WTC11 (cell line): ENCODE data around the gene BCAT1. TPM values are rescaled to one million over a fixed set of nuclear protein-coding genes. Genes with fewer than 3 reads are reported as not detected.

Experiments
- ATAC-seq: fragments of 200-7000 bp; cut with Tn5 transposase; 2 replicates; pipeline ENCODE4 v1.10.0; 2021; ENCODE audit warnings: mild to moderate bottlenecking, moderate library complexity
- CTCF ChIA-PET: fragments of 300-600 bp; sonication (Branson Sonifier 250); formaldehyde crosslinking; loops from one replicate; lab custom pipeline; 2021; ENCODE audit warnings: antibody characterized with exemption; lab: Charles Lee
- POLR2A ChIA-PET: fragments of 350-600 bp; sonication (Branson Sonifier 250); formaldehyde crosslinking; loops from one replicate; lab custom pipeline; 2021; ENCODE audit warnings: antibody characterized with exemption; lab: Charles Lee
- DNase-seq: peaks from one replicate; pipeline ENCODE4 v3.0.0; 2021; ENCODE audit warnings: low spot score
- H3K27ac Mint-ChIP-seq: 2 replicates; pipeline ENCODE4 v1.8.0; 2021; ENCODE audit warnings: mixed read lengths
- H3K27me3 Mint-ChIP-seq: 2 replicates; pipeline ENCODE4 v1.8.0; 2021; ENCODE audit warnings: low read depth, mild to moderate bottlenecking, moderate library complexity, mixed read lengths
- H3K36me3 Mint-ChIP-seq: 2 replicates; pipeline ENCODE4 v1.8.0; 2021; ENCODE audit warnings: mixed read lengths
- H3K4me1 Mint-ChIP-seq: 2 replicates; pipeline ENCODE4 v1.8.0; 2022; ENCODE audit warnings: mixed read lengths
- H3K4me3 Mint-ChIP-seq: 2 replicates; pipeline ENCODE4 v1.8.0; 2021; ENCODE audit warnings: mild to moderate bottlenecking, moderate library complexity, mixed read lengths
- H3K9me3 Mint-ChIP-seq: 2 replicates; pipeline ENCODE4 v1.8.0; 2021; ENCODE audit warnings: mixed read lengths
- ARID4B ChIP-seq: sonication (generic); formaldehyde crosslinking; IDR thresholded peaks from 2 replicates; pipeline ENCODE4 v1.8.0; 2023; ENCODE audit warnings: missing genetic modification reagents, mild to moderate bottlenecking, borderline replicate concordance
- ATF2 ChIP-seq: sonication (generic); formaldehyde crosslinking; IDR thresholded peaks from 2 replicates; pipeline ENCODE4 v1.8.1; 2022; ENCODE audit warnings: low read depth, missing genetic modification reagents, borderline replicate concordance
- E2F4 ChIP-seq: sonication (generic); formaldehyde crosslinking; IDR thresholded peaks from 2 replicates; pipeline ENCODE4 v1.8.1; 2022; ENCODE audit warnings: low read depth, mild to moderate bottlenecking, moderate library complexity, missing genetic modification reagents, borderline replicate concordance
- EMX1 ChIP-seq: fragments of 250-450 bp; sonication (Bioruptor Pico); IDR thresholded peaks from 2 replicates; pipeline ENCODE4 v1.8.0; 2021; ENCODE audit warnings: mild to moderate bottlenecking
- ERG ChIP-seq: fragments of 250-450 bp; sonication (Bioruptor Pico); IDR thresholded peaks from 2 replicates; pipeline ENCODE4 v1.8.0; 2021; ENCODE audit warnings: mild to moderate bottlenecking
- ETV6 ChIP-seq: sonication (generic); formaldehyde crosslinking; IDR thresholded peaks from 2 replicates; pipeline ENCODE4 v1.8.1; 2022; ENCODE audit warnings: mild to moderate bottlenecking, missing genetic modification reagents
- FOXP4 ChIP-seq: sonication (generic); formaldehyde crosslinking; IDR thresholded peaks from 2 replicates; pipeline ENCODE4 v1.8.0; 2022; ENCODE audit warnings: mild to moderate bottlenecking, missing genetic modification reagents
- GRHL2 ChIP-seq: fragments of 250-450 bp; sonication (Bioruptor Pico); IDR thresholded peaks from 2 replicates; pipeline ENCODE4 v1.8.0; 2022; ENCODE audit warnings: mild to moderate bottlenecking, moderate library complexity; ENCODE audit not compliant: insufficient replicate concordance, severe bottlenecking
- NFE2L1 ChIP-seq: sonication (generic); formaldehyde crosslinking; IDR thresholded peaks from 2 replicates; pipeline ENCODE4 v1.8.1; 2023; ENCODE audit warnings: missing genetic modification reagents
- NFYB ChIP-seq: sonication (generic); formaldehyde crosslinking; conservative IDR thresholded peaks from 2 replicates; pipeline ENCODE4 v1.8.0; 2022; ENCODE audit warnings: low read depth, missing genetic modification reagents
- PRDM15 ChIP-seq: sonication (generic); formaldehyde crosslinking; IDR thresholded peaks from 2 replicates; pipeline ENCODE4 v1.8.0; 2022; ENCODE audit warnings: missing genetic modification reagents
- SP1 ChIP-seq: sonication (generic); formaldehyde crosslinking; conservative IDR thresholded peaks from 2 replicates; pipeline ENCODE4 v1.8.1; 2022; ENCODE audit warnings: missing genetic modification reagents
- TEAD1 ChIP-seq: sonication (generic); formaldehyde crosslinking; IDR thresholded peaks from 2 replicates; pipeline ENCODE4 v1.8.0; 2022; ENCODE audit warnings: mild to moderate bottlenecking, missing genetic modification reagents
- USF1 ChIP-seq: sonication (generic); formaldehyde crosslinking; IDR thresholded peaks from 2 replicates; pipeline ENCODE4 v1.8.0; 2022; ENCODE audit warnings: mild to moderate bottlenecking, missing genetic modification reagents
- ZNF219 ChIP-seq: sonication (generic); formaldehyde crosslinking; IDR thresholded peaks from 2 replicates; pipeline ENCODE4 v1.8.0; 2023; ENCODE audit warnings: missing genetic modification reagents, mild to moderate bottlenecking, borderline replicate concordance
- ZNF423 ChIP-seq: fragments of 250-450 bp; sonication (Bioruptor Pico); IDR thresholded peaks from 2 replicates; pipeline ENCODE4 v2.1.2; 2022; ENCODE audit warnings: mild to moderate bottlenecking, moderate library complexity
- ZNF532 ChIP-seq: fragments of 250-450 bp; sonication (Bioruptor Pico); IDR thresholded peaks from 2 replicates; pipeline ENCODE4 v1.9.0; 2021; ENCODE audit warnings: mild to moderate bottlenecking, borderline replicate concordance
- ZNF671 ChIP-seq: fragments of 250-450 bp; sonication (Bioruptor Pico); IDR thresholded peaks from 2 replicates; pipeline ENCODE4 v1.8.0; 2021; ENCODE audit warnings: mild to moderate bottlenecking
- total RNA-seq: library from RNA; stranded (reverse); gene quantifications from 3 replicates; pipeline ENCODE4 v1.2.3, GENCODE V29; 2021

The BCAT1 gene
- total RNA-seq, 1 experiment from 2014 or later = 267 TPM

- CTCF ChIA-PET = no interaction called here
- no peak for ATAC-seq
- TF ChIP-seq USF1 = no peak
- no peak for TF ChIP-seq SP1 (CRISPR knock-in tag)
- TF ChIP-seq EMX1 (CRISPR knock-in tag) = no peak
- no peak for TF ChIP-seq ATF2 (CRISPR knock-in tag)
- no peak for TF ChIP-seq ZNF532 (CRISPR knock-in tag)
- no peak for TF ChIP-seq GRHL2 (CRISPR knock-in tag)
- TF ChIP-seq ETV6 = no peak
- no peak for TF ChIP-seq FOXP4
- TF ChIP-seq ZNF423 (CRISPR knock-in tag) = no peak
- TF ChIP-seq ARID4B (CRISPR knock-in tag) = no peak
- TF ChIP-seq TEAD1 (CRISPR knock-in tag) = no peak
- TF ChIP-seq NFE2L1 (CRISPR knock-in tag) = no peak
- no peak for TF ChIP-seq ZNF671
- no peak for TF ChIP-seq ERG
- TF ChIP-seq PRDM15 (CRISPR knock-in tag) = no peak
- no peak for TF ChIP-seq NFYB (CRISPR knock-in tag)
- TF ChIP-seq ZNF219 (CRISPR knock-in tag) = no peak
- TF ChIP-seq E2F4 (CRISPR knock-in tag) = no peak
Observed at GRCh38 chr12:24940157-24940556, 8.7 kb downstream of the BCAT1 start.

More at GRCh38 chr12:24940157-24940556, 8.7 kb downstream of the BCAT1 start:
- no peak overlapping the region for H3K27ac Mint-ChIP-seq
- no peaks in the 10 kb centered on the region for H3K27me3 Mint-ChIP-seq
- H3K4me3 Mint-ChIP-seq = no peak overlapping the region
- DNase-seq = no peak
- H3K4me1 Mint-ChIP-seq = peaks cover 50% of the 10 kb centered on the region
- H3K9me3 Mint-ChIP-seq = no peaks in the 10 kb centered on the region
- POLR2A ChIA-PET = no interaction called here
- H3K36me3 Mint-ChIP-seq = peaks cover 19% of the 10 kb centered on the region
